SK-N-SH (cell line): ENCODE measurements around the gene CCDC40.
"Not testable (repeated sequence)": the region's sequence is repeated elsewhere in the genome, so short reads cannot be mapped to it uniquely, and the experiment has no call there.

Experiments
- EZH2phosphoT487 ChIP-seq: fragments of 200-600 bp; sonication (generic); IDR thresholded peaks from 2 replicates; pipeline ENCODE4 v1.6.1; 2017; ENCODE audit warnings: low read depth, mixed run types, mild to moderate bottlenecking, antibody characterized with exemption, moderate library complexity, borderline replicate concordance
- FOXM1 ChIP-seq: IDR thresholded peaks from 2 replicates; pipeline ENCODE4 v1.4.0; 2012; ENCODE audit warnings: low read depth, mild to moderate bottlenecking
- IRF3 ChIP-seq: fragments of 150-350 bp; IDR thresholded peaks from 2 replicates; pipeline ENCODE4 v1.6.1; 2016; ENCODE audit warnings: mild to moderate bottlenecking, low read depth, low read length
- JUND ChIP-seq: IDR thresholded peaks from 2 replicates; pipeline ENCODE4 v1.4.0; 2012
- POLR2AphosphoS5 ChIP-seq: IDR thresholded peaks from 2 replicates; pipeline ENCODE4 v1.6.1; 2012; ENCODE audit warnings: low read depth, low read length
- RAD21 ChIP-seq: IDR thresholded peaks from 2 replicates; pipeline ENCODE4 v1.6.1; 2012; ENCODE audit warnings: mild to moderate bottlenecking, low read length
- RFX5 ChIP-seq: IDR thresholded peaks from 2 replicates; pipeline ENCODE4 v1.6.1; 2012; ENCODE audit warnings: mild to moderate bottlenecking, improper control_type of control experiment, low read length
- SMC3 ChIP-seq: IDR thresholded peaks from 2 replicates; pipeline ENCODE4 v1.6.1; 2012; ENCODE audit warnings: low read depth, low read length, improper control_type of control experiment
- TAF1 ChIP-seq: IDR thresholded peaks from 2 replicates; pipeline ENCODE4 v1.6.1; 2012; ENCODE audit warnings: low read depth, mild to moderate bottlenecking, low read length, moderate library complexity, borderline replicate concordance
- USF2 ChIP-seq: fragments of 150-350 bp; IDR thresholded peaks from 2 replicates; pipeline ENCODE4 v1.6.1; 2017; ENCODE audit warnings: antibody characterized with exemption, low read length, low read depth, borderline replicate concordance
- TF ChIP-seq, protein P1 (sequence below): fragments of 200-600 bp; sonication (generic); IDR thresholded peaks from 2 replicates; pipeline ENCODE4 v1.6.1; 2017; ENCODE audit warnings: antibody characterized with exemption, mild to moderate bottlenecking, moderate library complexity

DNA sequence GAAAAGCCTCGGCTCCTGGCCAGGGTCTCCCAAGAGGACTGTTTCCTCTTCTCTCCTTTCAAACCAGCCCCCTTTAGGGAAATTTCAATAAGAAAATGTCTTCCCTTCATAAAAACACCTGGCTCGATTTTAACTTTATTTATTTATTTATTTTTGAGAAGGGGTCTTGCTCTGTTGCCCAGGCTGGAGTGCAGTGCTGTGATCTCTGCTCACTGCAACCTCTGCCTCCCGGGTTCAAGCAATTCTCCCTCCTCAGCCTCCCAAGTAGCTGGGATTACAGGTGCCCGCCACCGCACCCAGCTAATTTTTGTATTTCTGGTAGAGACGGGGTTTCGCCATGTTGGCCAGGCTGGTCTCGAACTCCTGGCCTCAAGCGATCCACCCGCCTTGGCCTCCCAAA lies 10.3 kb downstream of the CCDC40 start:
- not testable (repeated sequence) for TF ChIP-seq TAF1, RFX5, JUND, EZH2phosphoT487, SMC3, RAD21, IRF3, USF2, POLR2AphosphoS5, FOXM1
- TF ChIP-seq, protein P1, sequence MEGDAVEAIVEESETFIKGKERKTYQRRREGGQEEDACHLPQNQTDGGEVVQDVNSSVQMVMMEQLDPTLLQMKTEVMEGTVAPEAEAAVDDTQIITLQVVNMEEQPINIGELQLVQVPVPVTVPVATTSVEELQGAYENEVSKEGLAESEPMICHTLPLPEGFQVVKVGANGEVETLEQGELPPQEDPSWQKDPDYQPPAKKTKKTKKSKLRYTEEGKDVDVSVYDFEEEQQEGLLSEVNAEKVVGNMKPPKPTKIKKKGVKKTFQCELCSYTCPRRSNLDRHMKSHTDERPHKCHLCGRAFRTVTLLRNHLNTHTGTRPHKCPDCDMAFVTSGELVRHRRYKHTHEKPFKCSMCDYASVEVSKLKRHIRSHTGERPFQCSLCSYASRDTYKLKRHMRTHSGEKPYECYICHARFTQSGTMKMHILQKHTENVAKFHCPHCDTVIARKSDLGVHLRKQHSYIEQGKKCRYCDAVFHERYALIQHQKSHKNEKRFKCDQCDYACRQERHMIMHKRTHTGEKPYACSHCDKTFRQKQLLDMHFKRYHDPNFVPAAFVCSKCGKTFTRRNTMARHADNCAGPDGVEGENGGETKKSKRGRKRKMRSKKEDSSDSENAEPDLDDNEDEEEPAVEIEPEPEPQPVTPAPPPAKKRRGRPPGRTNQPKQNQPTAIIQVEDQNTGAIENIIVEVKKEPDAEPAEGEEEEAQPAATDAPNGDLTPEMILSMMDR, result not testable (repeated sequence)
